ENCODE data around the gene SVIL.

SVIL gene

GRCh38 chr10:29546773-29547313, 87.9 kb downstream of the SVIL start:
- no peak overlapping the region for H2BK12ac ChIP-seq (ENCODE audit: low read length)
- H2BK5ac ChIP-seq (ENCODE audit: low read depth, low read length, poor library complexity) = no peak overlapping the region
- H3K9ac ChIP-seq (ENCODE audit: low read length) = no peak overlapping the region
- no peak overlapping the region for H3K4me3 ChIP-seq (ENCODE audit: low read depth, low read length)
- H3K27me3 ChIP-seq (ENCODE audit: insufficient read depth, low read length) = no peaks in the 10 kb centered on the region
- peaks cover 0 to 2% of the 10 kb centered on the region in 2 experiments for H3K4me1 ChIP-seq (ENCODE audit: control insufficient read depth in 1 of 2, insufficient read depth in 2 of 2, low read length in 2 of 2)
- H3K36me3 ChIP-seq (ENCODE audit: control insufficient read depth in 1 of 2, insufficient read depth in 2 of 2, low read length in 2 of 2) = peaks cover 15 to 19% of the 10 kb centered on the region in 2 experiments
- DNase-seq = no peak
- H3K18ac ChIP-seq (ENCODE audit: low read length) = no peak overlapping the region
- no peak overlapping the region for H2AFZ ChIP-seq (ENCODE audit: insufficient read depth, low read length, poor library complexity)
- no peak overlapping the region for H4K12ac ChIP-seq (ENCODE audit: low read depth, low read length)
- H3K14ac ChIP-seq (ENCODE audit: low read length) = no peak overlapping the region
- H3K4ac ChIP-seq (ENCODE audit: low read depth, low read length) = no peak overlapping the region
- H3K79me2 ChIP-seq (ENCODE audit: control insufficient read depth, insufficient read depth, low read length, poor library complexity) = no peaks in the 10 kb centered on the region
- no peaks in the 10 kb centered on the region for H3K79me1 ChIP-seq (ENCODE audit: low read length)
- H3K4me2 ChIP-seq (ENCODE audit: low read length) = no peak overlapping the region
- no CpG with 5 or more reads among the region's 2 CpGs for WGBS (ENCODE audit: extremely low coverage, insufficient coverage, insufficient read length)
- no peaks in the 10 kb centered on the region for H3K9me3 ChIP-seq (ENCODE audit: insufficient read depth, low read depth, low read length)
- H3K27ac ChIP-seq (ENCODE audit: low read depth, low read length) = no peak overlapping the region
- H3K23ac ChIP-seq (ENCODE audit: low read length) = no peak overlapping the region
- no peak overlapping the region for H2BK120ac ChIP-seq (ENCODE audit: insufficient read depth, low read length, poor library complexity)
- H2AK5ac ChIP-seq (ENCODE audit: low read length) = no peak overlapping the region
- no peak overlapping the region for H4K8ac ChIP-seq (ENCODE audit: low read depth, low read length)
- no peak overlapping the region for H4K91ac ChIP-seq (ENCODE audit: low read depth, low read length)

- no peak overlapping the region for H3K4ac ChIP-seq (ENCODE audit: low read depth, low read length)
- no peak overlapping the region for H2BK5ac ChIP-seq (ENCODE audit: low read depth, low read length, poor library complexity)
- H3K18ac ChIP-seq (ENCODE audit: low read length) = no peak overlapping the region
- peaks cover 0 to 2% of the 10 kb centered on the region in 2 experiments for H3K4me1 ChIP-seq (ENCODE audit: control insufficient read depth in 1 of 2, insufficient read depth in 2 of 2, low read length in 2 of 2)
- H2BK12ac ChIP-seq (ENCODE audit: low read length) = no peak overlapping the region
- WGBS (ENCODE audit: extremely low coverage, insufficient coverage, insufficient read length) = no CpG with 5 or more reads among the region's 5 CpGs
- no peak overlapping the region for H2BK120ac ChIP-seq (ENCODE audit: insufficient read depth, low read length, poor library complexity)
- peaks cover 2 to 5% of the 10 kb centered on the region in 2 experiments for H3K36me3 ChIP-seq (ENCODE audit: control insufficient read depth in 1 of 2, insufficient read depth in 2 of 2, low read length in 2 of 2)
- H3K9ac ChIP-seq (ENCODE audit: low read length) = no peak overlapping the region
- no peaks in the 10 kb centered on the region for H3K27me3 ChIP-seq (ENCODE audit: insufficient read depth, low read length)
- no peaks in the 10 kb centered on the region for H3K9me3 ChIP-seq (ENCODE audit: insufficient read depth, low read depth, low read length)
- no peak overlapping the region for H3K14ac ChIP-seq (ENCODE audit: low read length)
- no peak for DNase-seq
- H4K12ac ChIP-seq (ENCODE audit: low read depth, low read length) = no peak overlapping the region
- H3K4me2 ChIP-seq (ENCODE audit: low read length) = no peak overlapping the region
- no peak overlapping the region for H4K8ac ChIP-seq (ENCODE audit: low read depth, low read length)
- H2AK5ac ChIP-seq (ENCODE audit: low read length) = no peak overlapping the region
- no peaks in the 10 kb centered on the region for H3K79me2 ChIP-seq (ENCODE audit: control insufficient read depth, insufficient read depth, low read length, poor library complexity)
- H3K79me1 ChIP-seq (ENCODE audit: low read length) = no peaks in the 10 kb centered on the region
- H3K23ac ChIP-seq (ENCODE audit: low read length) = no peak overlapping the region
- no peak overlapping the region for H2AFZ ChIP-seq (ENCODE audit: insufficient read depth, low read length, poor library complexity)
- no peak overlapping the region for H3K4me3 ChIP-seq (ENCODE audit: low read depth, low read length)
- no peak overlapping the region for H4K91ac ChIP-seq (ENCODE audit: low read depth, low read length)
- no peak overlapping the region for H3K27ac ChIP-seq (ENCODE audit: low read depth, low read length)
These were observed 89.6 kb downstream of the SVIL start for GRCh38 chr10:29545122-29545521.

- H2BK5ac ChIP-seq (ENCODE audit: low read depth, low read length, poor library complexity) = no peak overlapping the region
- no peaks in the 10 kb centered on the region for H3K9me3 ChIP-seq (ENCODE audit: insufficient read depth, low read depth, low read length)
- H3K4me3 ChIP-seq (ENCODE audit: low read depth, low read length) = no peak overlapping the region
- H2AK5ac ChIP-seq (ENCODE audit: low read length) = no peak overlapping the region
- H4K91ac ChIP-seq (ENCODE audit: low read depth, low read length) = no peak overlapping the region
- H4K12ac ChIP-seq (ENCODE audit: low read depth, low read length) = no peak overlapping the region
- H3K79me1 ChIP-seq (ENCODE audit: low read length) = no peaks in the 10 kb centered on the region
- H3K36me3 ChIP-seq (ENCODE audit: control insufficient read depth in 1 of 2, insufficient read depth in 2 of 2, low read length in 2 of 2) = peaks cover 0 to 5% of the 10 kb centered on the region in 2 experiments
- H2BK12ac ChIP-seq (ENCODE audit: low read length) = no peak overlapping the region
- no peak overlapping the region for H4K8ac ChIP-seq (ENCODE audit: low read depth, low read length)
- H2AFZ ChIP-seq (ENCODE audit: insufficient read depth, low read length, poor library complexity) = no peak overlapping the region
- H3K18ac ChIP-seq (ENCODE audit: low read length) = no peak overlapping the region
- peaks cover 0 to 2% of the 10 kb centered on the region in 2 experiments for H3K4me1 ChIP-seq (ENCODE audit: control insufficient read depth in 1 of 2, insufficient read depth in 2 of 2, low read length in 2 of 2)
- H3K9ac ChIP-seq (ENCODE audit: low read length) = no peak overlapping the region
- no peak overlapping the region for H3K4me2 ChIP-seq (ENCODE audit: low read length)
- H3K27me3 ChIP-seq (ENCODE audit: insufficient read depth, low read length) = no peaks in the 10 kb centered on the region
- H3K14ac ChIP-seq (ENCODE audit: low read length) = no peak overlapping the region
- no peak overlapping the region for H3K4ac ChIP-seq (ENCODE audit: low read depth, low read length)
- no peak overlapping the region for H2BK120ac ChIP-seq (ENCODE audit: insufficient read depth, low read length, poor library complexity)
- H3K23ac ChIP-seq (ENCODE audit: low read length) = no peak overlapping the region
- no peak for DNase-seq
- H3K79me2 ChIP-seq (ENCODE audit: control insufficient read depth, insufficient read depth, low read length, poor library complexity) = no peaks in the 10 kb centered on the region
- no peak overlapping the region for H3K27ac ChIP-seq (ENCODE audit: low read depth, low read length)
These were observed 91.1 kb downstream of the SVIL start for GRCh38 chr10:29543715-29544114.

GRCh38 chr10:29542723-29543122, 92.0 kb downstream of the SVIL start:
- no peaks in the 10 kb centered on the region for H3K9me3 ChIP-seq (ENCODE audit: insufficient read depth, low read depth, low read length)
- no peak overlapping the region for H3K4me3 ChIP-seq (ENCODE audit: low read depth, low read length)
- no peak overlapping the region for H4K12ac ChIP-seq (ENCODE audit: low read depth, low read length)
- H3K27ac ChIP-seq (ENCODE audit: low read depth, low read length) = no peak overlapping the region
- no peak overlapping the region for H2AK5ac ChIP-seq (ENCODE audit: low read length)
- H3K18ac ChIP-seq (ENCODE audit: low read length) = no peak overlapping the region
- no peak overlapping the region for H2BK120ac ChIP-seq (ENCODE audit: insufficient read depth, low read length, poor library complexity)
- no peak overlapping the region for H4K91ac ChIP-seq (ENCODE audit: low read depth, low read length)
- H3K23ac ChIP-seq (ENCODE audit: low read length) = no peak overlapping the region
- H3K4me1 ChIP-seq (ENCODE audit: control insufficient read depth in 1 of 2, insufficient read depth in 2 of 2, low read length in 2 of 2) = peaks cover 0 to 2% of the 10 kb centered on the region in 2 experiments
- H3K14ac ChIP-seq (ENCODE audit: low read length) = no peak overlapping the region
- no peak overlapping the region for H3K4ac ChIP-seq (ENCODE audit: low read depth, low read length)
- no CpG with 5 or more reads among the region's 4 CpGs for WGBS (ENCODE audit: extremely low coverage, insufficient coverage, insufficient read length)
- peaks cover 0 to 7% of the 10 kb centered on the region in 2 experiments for H3K36me3 ChIP-seq (ENCODE audit: control insufficient read depth in 1 of 2, insufficient read depth in 2 of 2, low read length in 2 of 2)
- no peak overlapping the region for H3K4me2 ChIP-seq (ENCODE audit: low read length)
- H3K79me2 ChIP-seq (ENCODE audit: control insufficient read depth, insufficient read depth, low read length, poor library complexity) = no peaks in the 10 kb centered on the region
- no peaks in the 10 kb centered on the region for H3K27me3 ChIP-seq (ENCODE audit: insufficient read depth, low read length)
- H2BK5ac ChIP-seq (ENCODE audit: low read depth, low read length, poor library complexity) = no peak overlapping the region
- no peak overlapping the region for H3K9ac ChIP-seq (ENCODE audit: low read length)
- no peaks in the 10 kb centered on the region for H3K79me1 ChIP-seq (ENCODE audit: low read length)
- no peak for DNase-seq
- no peak overlapping the region for H4K8ac ChIP-seq (ENCODE audit: low read depth, low read length)
- H2AFZ ChIP-seq (ENCODE audit: insufficient read depth, low read length, poor library complexity) = no peak overlapping the region
- no peak overlapping the region for H2BK12ac ChIP-seq (ENCODE audit: low read length)

Measured in trophoblast cell (in vitro differentiated cells and primary cell).